NCI-H2107 (cell line): ENCODE results near the gene IL1RN.
"Not testable (repeated sequence)": the region's sequence is repeated elsewhere in the genome, so short reads cannot be mapped to it uniquely, and the experiment has no call there.

Experiments used
- DNase-seq: peaks from one replicate; lab custom pipeline; 2025; lab: John Stamatoyannopoulos, UW

The IL1RN gene, protein sequence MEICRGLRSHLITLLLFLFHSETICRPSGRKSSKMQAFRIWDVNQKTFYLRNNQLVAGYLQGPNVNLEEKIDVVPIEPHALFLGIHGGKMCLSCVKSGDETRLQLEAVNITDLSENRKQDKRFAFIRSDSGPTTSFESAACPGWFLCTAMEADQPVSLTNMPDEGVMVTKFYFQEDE

DNA sequence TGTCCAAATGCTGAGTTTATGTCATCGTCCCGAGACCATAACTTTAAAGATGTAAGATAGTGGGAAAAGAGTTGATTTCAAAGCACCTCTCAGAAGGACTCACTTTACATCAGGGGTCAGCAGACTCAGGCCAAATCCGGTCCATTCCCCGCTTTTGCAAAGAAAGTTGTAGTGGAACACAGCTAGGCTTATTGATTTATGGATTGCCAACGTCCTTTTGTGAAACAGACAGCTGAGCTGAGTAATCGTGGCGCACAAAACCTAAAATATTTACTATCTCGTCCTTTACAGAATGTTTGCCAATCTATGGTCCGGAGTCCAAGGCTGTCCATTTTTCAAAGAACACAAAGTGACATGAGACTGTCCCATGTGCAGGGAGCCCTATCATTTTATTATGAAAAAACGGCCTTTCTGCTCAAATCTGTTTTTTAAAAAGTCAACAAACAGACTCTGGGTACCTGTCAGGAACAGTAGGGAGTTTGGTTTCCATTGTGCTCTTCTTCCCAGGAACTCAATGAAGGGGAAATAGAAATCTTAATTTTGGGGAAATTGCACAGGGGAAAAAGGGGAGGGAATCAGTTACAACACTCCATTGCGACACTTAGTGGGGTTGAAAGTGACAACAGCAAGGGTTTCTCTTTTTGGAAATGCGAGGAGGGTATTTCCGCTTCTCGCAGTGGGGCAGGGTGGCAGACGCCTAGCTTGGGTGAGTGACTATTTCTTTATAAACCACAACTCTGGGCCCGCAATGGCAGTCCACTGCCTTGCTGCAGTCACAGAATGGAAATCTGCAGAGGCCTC, at the start of gene IL1RN:
IL1RN (plus strand) TSS at position 754 of the 801 bp plus-strand sequence; CDS start at position 781, 27 bp downstream.
- no peak for DNase-seq

DNA sequence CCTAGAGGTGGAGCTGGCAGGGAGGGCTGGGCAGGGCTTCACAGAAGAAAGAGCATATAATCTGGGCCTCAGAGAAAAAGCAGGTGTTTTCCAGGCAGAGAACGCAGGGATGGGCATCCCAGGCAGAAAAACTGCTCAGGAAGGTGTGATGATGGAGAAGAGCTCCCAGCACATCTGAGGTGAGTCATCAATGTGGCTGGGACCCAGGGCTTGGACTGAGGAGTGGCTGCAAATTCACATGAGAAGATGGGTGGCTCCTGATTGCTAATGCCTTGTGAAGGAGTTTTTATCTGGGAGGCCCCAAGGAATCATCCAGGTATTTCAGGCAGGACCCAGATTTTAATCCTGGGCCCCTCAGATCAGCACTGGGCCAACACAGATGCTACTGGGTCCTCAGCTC, 49.5 kb upstream of the IL1RN start:
- DNase-seq: no peak

DNA sequence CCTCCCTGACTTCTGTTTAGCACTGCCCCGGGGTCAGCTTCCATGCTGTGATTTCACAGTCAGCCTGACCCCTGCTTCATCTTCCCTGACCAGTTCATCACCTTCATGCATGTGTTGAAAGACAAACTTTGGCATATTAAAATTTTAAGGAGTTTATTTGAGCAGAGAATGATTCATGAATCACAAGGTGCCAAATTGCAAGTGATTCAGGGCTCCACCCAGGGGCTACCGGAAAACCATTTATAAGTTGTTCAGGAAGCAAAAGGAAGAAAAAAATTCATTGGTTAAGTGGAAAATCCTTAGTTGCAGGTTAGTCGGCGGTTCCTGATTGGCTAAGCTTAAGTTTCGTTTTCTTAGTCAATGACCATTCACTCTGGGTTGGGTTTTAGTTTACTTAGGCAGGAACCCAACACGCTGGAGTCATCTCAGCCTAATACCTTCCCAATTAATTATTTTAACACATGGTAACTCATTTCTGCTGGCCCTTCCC, 49.0 kb upstream of the IL1RN start:
- no peak for DNase-seq

DNA sequence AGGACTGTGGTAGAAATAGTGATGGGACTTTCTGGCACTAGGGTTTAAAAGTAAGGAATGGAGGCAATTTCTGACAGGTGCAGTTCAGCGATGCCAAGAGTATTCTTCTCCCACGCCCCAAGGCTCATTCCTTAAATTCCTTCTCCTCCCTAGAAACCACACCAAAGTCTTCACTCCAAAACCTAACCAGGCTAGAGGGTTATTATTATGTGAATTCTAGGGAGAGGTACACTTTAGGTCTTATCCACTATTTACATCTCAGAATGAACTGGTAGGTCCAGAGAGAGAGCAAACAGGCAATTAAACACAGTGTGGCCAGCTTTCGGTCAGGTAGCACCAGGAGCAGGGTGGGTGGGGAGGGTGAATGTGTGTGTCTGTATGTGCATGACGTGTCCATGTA, 48.3 kb upstream of the IL1RN start:
- DNase-seq: no peak

DNA sequence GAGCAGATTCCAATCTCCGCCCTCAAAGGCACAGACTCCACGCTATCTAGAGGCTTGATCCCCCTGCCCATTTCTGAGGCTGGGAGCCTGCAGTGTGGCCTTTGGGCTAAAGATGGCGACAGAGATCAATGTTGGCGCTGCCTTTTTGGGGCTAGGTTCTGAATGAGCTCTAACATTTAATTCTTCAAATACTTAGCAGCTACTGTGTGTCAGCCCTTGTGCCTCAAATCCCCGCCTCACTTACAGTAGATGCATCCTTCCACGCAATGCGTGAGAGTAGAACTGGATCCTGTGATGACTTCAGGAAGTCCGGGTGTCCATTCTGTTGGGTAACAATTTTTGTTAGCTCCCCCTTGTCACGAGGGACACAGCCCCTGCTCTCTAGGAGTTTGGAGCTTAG, 47.3 kb upstream of the IL1RN start:
- no peak for DNase-seq

DNA sequence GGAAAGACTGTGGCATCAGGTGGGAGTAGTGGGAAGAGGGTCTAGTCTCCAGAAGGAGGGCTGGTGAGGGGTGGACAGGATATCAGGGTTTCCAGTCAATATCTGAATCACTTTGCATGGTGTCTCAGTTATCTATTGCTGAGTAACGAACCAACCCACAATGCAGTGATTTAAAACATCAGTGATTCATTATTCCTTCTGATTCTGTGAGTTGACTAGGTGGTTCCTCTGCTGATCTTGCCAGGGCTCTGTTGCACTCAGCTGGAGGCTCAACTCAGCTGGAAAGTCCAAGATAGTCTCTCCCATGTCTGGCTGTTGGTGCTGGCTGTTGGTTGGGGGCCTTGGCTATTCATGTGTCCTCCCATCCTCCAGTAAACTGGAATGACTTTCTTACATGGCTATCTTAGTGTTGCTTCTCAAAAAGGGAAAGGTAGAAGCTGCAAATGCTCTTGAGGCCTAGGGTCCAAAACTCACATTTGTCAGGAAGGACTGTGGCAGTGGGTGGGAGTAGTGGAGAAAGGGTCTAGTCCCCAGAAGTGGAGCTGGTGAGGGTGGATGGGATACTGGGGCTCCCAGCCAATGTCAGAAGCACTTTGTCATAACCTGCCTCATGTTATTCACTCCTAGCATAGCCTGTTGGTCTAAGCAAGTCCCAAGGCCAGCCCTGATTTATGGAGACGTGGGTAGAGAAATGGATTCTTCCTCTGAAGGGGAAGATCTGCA, 45.7 kb upstream of the IL1RN start:
- no peak for DNase-seq

DNA sequence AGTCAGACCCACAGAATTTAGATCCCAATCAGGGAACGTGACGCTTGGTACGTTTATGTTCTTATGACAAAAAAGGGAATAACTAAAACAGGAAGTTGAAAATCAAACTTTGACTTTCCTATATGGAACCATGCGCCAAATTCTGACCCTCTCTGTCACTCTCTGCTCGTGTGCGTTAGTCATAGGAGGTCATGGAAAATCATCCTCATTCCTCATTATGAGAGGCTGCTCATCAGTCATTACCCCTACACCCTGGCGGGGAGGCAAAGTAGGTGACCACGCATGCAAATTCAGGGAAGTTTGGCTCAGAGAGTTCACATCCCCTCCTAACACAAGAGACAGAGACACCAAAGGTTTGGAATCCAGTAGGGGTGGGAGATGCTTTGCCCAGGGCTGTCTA, 44.1 kb upstream of the IL1RN start:
- DNase-seq: no peak

DNA sequence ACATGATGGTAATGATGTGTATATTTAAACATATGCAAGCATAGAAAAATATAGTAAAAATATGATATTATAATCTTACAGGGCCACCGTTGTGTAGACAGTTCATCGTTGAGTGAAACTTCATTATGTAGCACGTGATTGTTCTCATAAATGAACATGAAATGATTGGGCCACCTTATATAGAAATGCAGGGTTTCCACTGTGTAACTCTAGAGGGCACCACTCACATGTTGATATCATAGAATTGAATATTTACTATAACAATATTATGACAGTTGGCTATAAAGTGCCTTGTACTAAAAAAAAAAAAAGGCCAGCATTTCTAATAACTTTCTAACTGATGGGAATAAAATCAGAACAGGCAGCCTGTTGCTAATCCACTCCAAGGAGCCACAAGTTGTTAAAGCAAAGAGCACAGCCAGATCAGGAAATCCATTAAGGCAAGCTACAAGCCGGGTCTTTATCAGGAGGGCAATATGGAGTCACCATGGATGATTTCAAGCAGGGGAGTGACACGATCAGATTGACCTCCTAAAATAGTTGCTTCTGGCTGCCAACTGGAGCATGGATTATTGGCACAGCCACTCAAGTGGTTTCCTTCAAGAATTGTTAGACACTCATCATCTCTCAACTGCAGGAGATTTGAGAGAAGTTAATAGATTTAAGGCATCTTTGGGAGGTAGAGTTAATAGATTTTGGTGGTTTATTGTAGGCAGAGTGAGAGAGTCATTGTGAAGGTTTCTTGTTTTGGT, 43.0 kb upstream of the IL1RN start:
- no peak for DNase-seq

DNA sequence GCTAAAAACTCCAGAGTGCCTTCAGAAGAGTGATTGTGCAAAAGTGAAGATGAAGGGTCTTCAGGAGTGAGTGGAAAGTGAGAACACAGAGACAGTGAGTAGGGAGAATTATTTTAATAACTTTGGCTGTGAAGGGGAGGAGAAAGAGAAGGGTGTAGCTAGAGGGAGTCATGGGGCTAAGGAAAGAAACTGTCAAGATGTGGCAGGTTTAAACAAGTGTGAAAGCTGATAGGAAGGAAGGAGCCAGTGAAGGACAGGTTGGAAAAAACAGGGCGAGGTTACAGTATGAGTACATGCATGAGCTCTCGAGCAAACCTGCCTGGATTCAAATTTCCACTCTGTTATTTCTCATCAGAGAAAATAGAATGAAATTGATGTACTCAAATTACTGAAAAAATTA, 41.9 kb upstream of the IL1RN start:
- DNase-seq: no peak

DNA sequence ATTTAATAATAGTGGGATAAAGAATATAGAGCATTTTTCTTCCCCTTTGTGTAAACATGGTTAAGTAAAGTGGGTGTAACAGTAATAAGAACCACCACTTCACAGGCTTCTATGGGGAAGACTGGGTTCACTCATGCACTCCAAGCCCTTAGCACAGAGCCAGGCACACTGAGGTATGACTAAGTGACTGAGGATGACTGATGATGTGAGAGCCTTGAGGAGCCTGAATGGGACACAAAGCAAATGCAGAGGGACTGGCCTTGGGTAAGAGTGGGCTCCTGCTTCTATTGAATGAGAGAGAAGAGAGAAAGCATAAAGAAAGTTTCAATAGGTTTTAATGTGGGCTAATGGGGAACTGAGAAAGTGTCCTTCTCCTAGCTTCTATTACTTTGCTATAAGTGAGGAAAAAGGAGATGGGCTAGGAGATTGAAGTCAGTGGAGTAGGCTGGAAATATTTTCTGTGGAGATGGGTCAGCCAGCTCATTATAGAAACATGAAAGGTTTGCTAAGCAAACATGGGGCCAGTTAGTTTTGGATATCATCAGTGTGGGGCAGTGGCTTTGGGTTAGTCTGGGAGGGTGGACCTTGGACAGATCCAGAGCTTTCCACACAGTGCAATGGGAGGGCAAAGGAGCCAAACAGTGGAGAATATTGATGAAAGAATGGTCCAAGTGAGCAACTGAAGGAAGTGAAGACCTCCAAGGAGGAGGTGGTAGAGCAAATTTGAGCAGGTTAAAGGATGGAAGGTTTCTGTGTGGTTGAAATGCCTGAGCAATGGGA, 39.0 kb upstream of the IL1RN start:
- no peak for DNase-seq

DNA sequence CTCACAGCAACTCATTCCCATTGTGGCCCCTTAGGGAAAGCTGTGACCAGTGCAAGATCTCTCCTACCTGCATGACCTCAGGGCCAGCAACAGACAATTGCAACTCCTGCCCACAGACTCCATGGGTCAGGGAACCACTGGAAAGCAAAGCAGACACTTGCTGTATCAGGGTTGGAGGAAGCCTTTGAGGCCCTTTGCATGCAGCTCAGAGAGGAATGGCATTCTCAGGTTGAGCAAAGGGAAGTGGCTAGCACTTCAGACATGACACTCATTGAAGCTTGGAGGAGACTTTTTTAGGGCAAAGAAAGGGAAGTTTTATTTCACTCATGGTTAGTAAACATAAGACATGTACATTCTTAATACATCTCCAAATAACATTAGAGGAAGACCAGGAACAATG, 37.5 kb upstream of the IL1RN start:
- no peak for DNase-seq

DNA sequence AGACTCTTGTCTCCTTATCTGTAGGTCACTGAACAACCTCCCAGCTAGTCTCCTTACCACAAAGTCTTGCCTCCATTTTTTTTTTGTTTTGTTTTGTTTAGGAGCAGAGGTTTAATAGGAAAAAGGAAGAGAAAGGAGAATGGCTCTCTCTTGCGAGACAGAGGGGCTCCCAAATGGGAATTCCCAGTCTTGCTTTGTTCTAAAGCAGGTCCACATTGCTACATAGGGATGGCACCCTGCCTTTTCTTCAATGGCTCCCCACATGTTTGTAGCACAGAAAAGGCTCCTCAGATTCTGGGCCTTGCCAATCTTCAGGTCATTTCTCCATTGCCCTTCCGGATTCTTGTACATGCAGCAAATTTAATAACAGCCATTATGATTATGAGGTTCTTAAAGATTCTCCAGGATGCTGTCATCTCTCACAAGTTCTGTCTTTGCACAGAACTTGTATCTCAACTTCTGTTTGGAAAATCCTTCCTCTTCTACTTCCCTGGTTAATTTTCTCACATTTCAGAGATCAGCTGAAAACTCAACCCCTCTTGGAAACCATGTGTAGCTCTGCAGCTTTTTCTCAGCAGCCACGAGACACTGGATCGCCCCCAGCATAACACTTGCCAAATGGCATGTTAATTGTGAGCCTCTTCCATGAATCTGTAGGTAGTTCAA, 36.0 kb upstream of the IL1RN start:
- no peak for DNase-seq

DNA sequence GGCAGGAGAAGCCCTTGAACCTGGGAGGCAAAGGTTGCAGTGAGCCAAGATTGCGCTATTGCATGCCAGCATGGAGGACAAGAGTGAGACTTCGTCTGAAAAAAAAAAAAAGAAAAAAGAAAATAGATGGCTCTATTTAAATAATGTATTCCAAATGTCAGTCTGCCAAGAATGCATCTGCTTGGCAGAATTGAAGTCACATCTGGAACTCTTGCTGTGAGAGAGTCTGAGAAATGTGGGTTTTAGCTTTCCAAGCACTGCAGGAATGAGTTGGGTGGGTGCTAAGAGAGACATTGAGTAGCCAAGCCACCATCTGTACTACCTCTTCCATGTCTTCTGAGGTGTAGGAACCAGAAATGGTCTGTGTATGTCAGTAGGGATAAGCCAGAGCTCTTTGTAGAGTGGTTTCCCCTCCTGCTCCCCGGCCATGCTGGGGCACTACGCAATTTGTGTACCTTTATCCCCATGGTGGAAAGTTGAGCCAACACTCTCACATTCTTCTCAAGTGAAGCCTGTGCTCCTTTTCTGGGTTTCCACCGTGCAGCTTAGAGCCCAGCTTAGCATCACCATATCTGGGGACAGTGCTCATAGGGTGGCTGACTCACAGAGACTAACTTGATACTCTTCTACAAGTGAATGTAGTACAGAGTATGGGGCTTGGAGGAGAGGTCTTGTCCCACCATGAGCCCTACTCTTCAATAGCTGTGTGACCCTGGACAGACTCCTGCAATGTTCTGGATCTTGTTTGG, 34.4 kb upstream of the IL1RN start:
- no peak for DNase-seq

DNA sequence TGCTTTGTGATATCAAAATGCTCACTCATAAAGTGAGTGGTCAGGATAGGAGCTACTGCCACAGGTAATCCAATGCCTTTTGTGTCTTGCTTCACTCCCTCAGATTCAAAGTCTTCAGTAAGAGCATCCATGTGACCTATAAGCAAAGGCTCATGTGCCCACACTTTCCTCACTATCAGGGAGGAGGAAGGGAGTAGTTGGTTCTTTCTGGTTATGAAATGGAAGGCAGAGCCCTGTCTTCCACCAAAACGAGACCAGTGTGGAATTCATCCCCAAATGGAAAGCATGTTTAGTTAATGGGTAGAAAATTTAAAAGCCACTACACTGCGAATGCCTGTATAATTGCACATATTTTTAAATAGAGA, 33.8 kb upstream of the IL1RN start:
- DNase-seq: no peak

DNA sequence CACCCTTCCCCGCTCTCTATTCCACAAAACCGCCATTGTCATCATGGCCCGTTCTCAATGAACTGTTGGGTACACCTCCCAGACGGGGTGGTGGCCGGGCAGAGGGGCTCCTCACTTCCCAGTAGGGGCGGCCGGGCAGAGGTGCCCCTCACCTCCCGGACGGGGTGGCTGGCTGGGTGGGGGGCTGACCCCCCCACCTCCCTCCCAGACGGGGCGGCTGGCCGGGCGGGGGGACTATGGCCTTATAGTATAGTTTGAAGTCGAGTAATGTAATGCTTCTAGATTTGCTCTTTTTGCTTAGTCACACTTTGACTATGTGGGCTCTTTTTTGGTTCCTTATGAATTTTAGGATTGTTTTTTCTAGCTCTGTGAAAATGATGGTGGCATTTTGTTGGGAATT, 31.1 kb upstream of the IL1RN start:
- DNase-seq: not testable (repeated sequence)

DNA sequence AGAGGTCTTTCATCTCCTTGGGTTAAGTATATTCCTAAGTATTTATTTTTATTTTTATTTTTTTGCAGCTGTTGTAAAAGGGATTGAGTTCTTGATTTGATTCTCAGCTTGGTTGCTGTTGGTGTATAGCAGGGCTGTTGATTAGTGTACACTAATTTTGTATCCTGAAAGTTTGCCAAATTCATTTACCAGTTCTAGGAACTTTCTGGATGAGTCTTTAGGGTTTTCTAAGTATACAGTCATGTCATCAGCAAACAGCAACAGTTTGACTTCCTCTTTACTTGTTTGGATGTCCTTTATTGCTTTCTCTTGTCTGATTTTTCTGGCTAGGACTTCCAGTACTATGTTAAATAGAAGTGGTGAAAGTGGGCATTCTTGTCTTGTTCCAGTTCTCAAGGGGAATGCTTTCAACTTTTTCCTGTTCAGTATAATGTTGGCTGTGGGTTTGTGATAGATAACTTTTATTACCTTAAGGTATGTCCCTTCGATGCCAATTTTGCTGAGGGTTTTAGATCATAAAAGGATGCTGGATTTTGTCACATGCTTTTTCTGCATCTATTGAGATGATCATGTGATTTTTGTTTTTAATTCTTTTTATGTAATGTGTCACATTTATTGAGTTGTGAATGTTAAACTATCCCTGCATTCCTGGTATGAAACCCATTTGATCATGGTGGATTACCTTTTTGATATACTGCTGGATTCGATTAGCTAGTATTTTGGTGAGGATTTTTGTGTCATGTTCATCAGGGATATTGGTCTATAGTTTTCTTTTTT, 30.4 kb upstream of the IL1RN start:
- not testable (repeated sequence) for DNase-seq

DNA sequence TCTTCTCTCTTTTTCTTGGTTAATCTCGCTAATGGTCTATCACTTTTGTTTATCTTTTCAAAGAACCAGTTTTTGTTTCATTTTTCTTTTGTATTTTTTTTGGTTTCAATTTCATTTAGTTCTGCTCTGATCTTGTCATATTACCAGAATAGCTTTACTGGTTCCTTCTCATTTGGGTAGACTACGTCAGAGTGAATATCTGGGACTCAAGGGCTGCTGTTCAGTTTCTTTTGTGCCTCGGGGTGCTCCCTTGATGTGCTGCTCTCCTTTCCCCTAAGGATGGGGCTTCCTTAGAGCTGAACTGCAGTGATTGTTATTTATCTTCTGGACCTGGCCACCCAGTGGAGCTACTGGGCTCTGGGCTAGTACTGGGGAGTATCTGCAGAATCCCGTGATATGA, 29.4 kb upstream of the IL1RN start:
- no peak for DNase-seq

DNA sequence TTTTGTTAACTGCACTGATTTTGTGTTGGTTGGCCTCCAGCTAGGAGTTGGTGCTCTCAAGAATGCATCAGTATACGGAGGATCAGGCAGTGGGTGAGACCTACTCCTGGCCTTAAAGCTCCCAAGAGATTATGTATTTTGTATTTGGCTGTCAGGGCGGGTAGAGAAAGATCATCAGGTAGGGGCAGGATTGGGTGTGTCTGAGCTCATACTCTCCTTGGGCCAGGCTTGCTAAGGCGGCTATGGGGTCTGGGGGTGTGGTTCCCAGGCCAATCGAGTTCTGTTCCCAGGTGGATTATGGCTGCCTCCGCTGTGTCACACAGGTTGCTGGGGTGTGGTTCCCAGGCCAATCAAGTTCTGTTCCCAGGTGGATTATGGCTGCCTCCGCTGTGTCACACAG, 28.9 kb upstream of the IL1RN start:
- DNase-seq: no peak

DNA sequence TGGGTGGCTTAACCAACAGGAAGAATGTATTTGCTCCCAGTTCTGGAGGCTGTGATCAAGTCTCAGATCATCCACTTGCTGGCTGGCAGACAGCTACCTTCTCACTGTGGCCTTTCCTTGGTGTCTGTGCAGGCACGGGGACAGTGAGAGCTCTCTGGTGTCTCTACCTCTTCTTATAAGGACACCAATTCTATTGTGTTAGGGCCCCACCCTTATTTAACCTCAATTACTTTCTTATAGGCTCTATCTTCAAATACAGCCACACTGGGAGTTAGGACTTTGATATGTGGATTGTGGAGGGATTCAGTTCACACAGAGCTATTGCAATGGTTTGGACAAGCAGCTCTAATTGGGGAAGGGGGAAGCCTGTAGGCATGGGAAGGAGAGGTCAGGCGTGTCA, 25.3 kb upstream of the IL1RN start:
- no peak for DNase-seq

DNA sequence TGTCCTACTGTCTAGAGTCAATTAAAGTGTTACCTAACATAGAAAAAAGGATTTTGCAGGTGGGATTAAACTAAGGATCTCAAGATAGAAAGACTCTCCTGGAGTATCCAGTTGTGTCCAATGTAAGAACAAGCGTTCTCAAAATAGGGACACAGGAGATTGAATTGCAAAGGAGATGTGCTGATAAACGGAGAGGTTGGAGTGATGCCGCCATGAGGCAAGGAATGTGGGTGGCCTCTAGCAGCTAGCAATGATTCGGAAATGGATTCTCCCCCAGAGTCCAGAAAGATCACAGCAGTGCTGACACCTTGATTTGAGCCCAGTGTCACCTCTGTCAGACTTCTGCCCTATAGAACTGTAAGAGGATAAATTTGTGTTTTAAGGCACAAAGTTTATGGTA, 24.1 kb upstream of the IL1RN start:
- no peak for DNase-seq
